CD14-positive monocyte (primary cell): Measurements from ENCODE around the gene SF3A2. TPM values are rescaled to one million over a fixed set of nuclear protein-coding genes. Genes with fewer than 3 reads are reported as not detected.

Experiments
- DNase-seq, 3 donors: peaks; one replicate each; pipeline ENCODE4 v3.0.0-alpha.2; 2011 to 2022
- H2AFZ ChIP-seq: 2 replicates; pipeline ENCODE4 v1.6.0; 2012; ENCODE audit warnings: mild to moderate bottlenecking, low read depth, low read length, inconsistent platforms; ENCODE audit not compliant: insufficient read depth, poor library complexity, severe bottlenecking
- H3K27ac ChIP-seq, 2 donors: 1 replicate in 1 of 2; 2 replicates in 1 of 2; pipeline ENCODE4 v1.5.1; 2012 to 2013; ENCODE audit warnings: low read length in 2 of 2, control low read depth in 1 of 2, inconsistent platforms in 1 of 2, low read depth in 1 of 2, mild to moderate bottlenecking in 1 of 2
- H3K27me3 ChIP-seq, 2 donors: one replicate each; pipeline versions ENCODE4 v1.6.0 to v1.6.1; 2011 to 2013; ENCODE audit warnings: low read length in 2 of 2; ENCODE audit not compliant: control insufficient read depth in 2 of 2, insufficient read depth in 2 of 2
- H3K36me3 ChIP-seq, 2 donors: replicated peaks in 1 of 2; 1 replicate in 1 of 2; 2 replicates in 1 of 2; pipeline versions ENCODE4 v1.5.1 to v1.6.1; 2012 to 2013; ENCODE audit warnings: low read length in 2 of 2, control low read depth in 1 of 2, inconsistent platforms in 1 of 2, mild to moderate bottlenecking in 1 of 2; ENCODE audit not compliant: insufficient read depth in 2 of 2, control insufficient read depth in 1 of 2
- H3K4me1 ChIP-seq, 2 donors: 1 replicate in 1 of 2; 2 replicates in 1 of 2; pipeline versions ENCODE4 v1.5.1 to v1.6.1; 2012 to 2013; ENCODE audit warnings: low read length in 2 of 2, control low read depth in 1 of 2, inconsistent platforms in 1 of 2, mild to moderate bottlenecking in 1 of 2, moderate library complexity in 1 of 2; ENCODE audit not compliant: insufficient read depth in 2 of 2, control insufficient read depth in 1 of 2
- H3K4me2 ChIP-seq: replicated peaks from 2 replicates; pipeline ENCODE3; 2012; ENCODE audit warnings: low read length, moderate library complexity, mild to moderate bottlenecking; ENCODE audit not compliant: poor library complexity, severe bottlenecking; ENCODE audit errors: extremely low read depth
- H3K4me3 ChIP-seq, 3 experiments: fragments of 200-600 bp in 1 of 3; sonication (generic) in 1 of 3; replicated peaks in 1 of 3; 1 replicate in 2 of 3; 2 replicates in 1 of 3; pipeline ENCODE4 v1.5.1; 2011 to 2013; ENCODE audit warnings: low read length in 3 of 3, mild to moderate bottlenecking in 3 of 3, control low read depth in 2 of 3, low read depth in 2 of 3, inconsistent platforms in 1 of 3, moderate library complexity in 1 of 3
- H3K79me2 ChIP-seq: 2 replicates; pipeline ENCODE4 v1.6.0; 2012; ENCODE audit warnings: mild to moderate bottlenecking, control low read depth, inconsistent platforms, low read length, moderate library complexity; ENCODE audit not compliant: insufficient read depth
- H3K9ac ChIP-seq: 2 replicates; pipeline ENCODE4 v1.6.0; 2017; ENCODE audit warnings: low read length, mild to moderate bottlenecking; ENCODE audit not compliant: insufficient read depth, poor library complexity, severe bottlenecking
- H3K9me3 ChIP-seq, 2 donors: replicated peaks in 1 of 2; 1 replicate in 1 of 2; 2 replicates in 1 of 2; pipeline versions ENCODE4 v1.5.1 to v1.6.1; 2012 to 2013; ENCODE audit warnings: low read length in 2 of 2, control low read depth in 1 of 2; ENCODE audit not compliant: control insufficient read depth in 1 of 2, insufficient read depth in 1 of 2
- H4K20me1 ChIP-seq: 2 replicates; pipeline ENCODE4 v1.6.0; 2012; ENCODE audit warnings: mild to moderate bottlenecking, low read length, control low read depth, moderate library complexity; ENCODE audit not compliant: insufficient read depth
- H3K27ac Mint-ChIP-seq, 7 donors: one replicate each; pipeline ENCODE4 v1.8.0; 2020; ENCODE audit warnings: mild to moderate bottlenecking in 7 of 7, mixed read lengths in 7 of 7, moderate library complexity in 6 of 7, inconsistent platforms in 2 of 7
- H3K27me3 Mint-ChIP-seq, 3 donors: one replicate each; pipeline ENCODE4 v1.8.0; 2021 to 2022; ENCODE audit warnings: low read depth in 3 of 3, mild to moderate bottlenecking in 3 of 3, mixed read lengths in 3 of 3, moderate library complexity in 3 of 3, inconsistent platforms in 1 of 3
- H3K36me3 Mint-ChIP-seq, 2 donors: one replicate each; pipeline ENCODE4 v1.8.0; 2020; ENCODE audit warnings: mixed read lengths in 2 of 2, inconsistent platforms in 1 of 2, mild to moderate bottlenecking in 1 of 2
- H3K4me1 Mint-ChIP-seq: one replicate; pipeline ENCODE4 v1.8.0; 2020; ENCODE audit warnings: mild to moderate bottlenecking, mixed read lengths
- H3K4me3 Mint-ChIP-seq, 2 donors: one replicate each; pipeline ENCODE4 v1.8.0; 2020; ENCODE audit warnings: mild to moderate bottlenecking in 2 of 2, mixed read lengths in 2 of 2, moderate library complexity in 1 of 2
- H3K9me3 Mint-ChIP-seq, 7 donors: one replicate each; pipeline ENCODE4 v1.8.0; 2020 to 2022; ENCODE audit warnings: mixed read lengths in 7 of 7, mild to moderate bottlenecking in 6 of 7, moderate library complexity in 6 of 7, inconsistent platforms in 2 of 7
- WGBS: methylation state at CpG from one replicate; pipeline ENCODE4 v1.1.5; 2013; ENCODE audit warnings: missing lambda C conversion rate; ENCODE audit not compliant: insufficient coverage; 5-methylcytosine and 5-hydroxymethylcytosine counted together
- intact Hi-C, 2 donors: fragments of 100-400 bp; cut with micrococcal nuclease; formaldehyde crosslinking; loops; one replicate each; pipeline versions ENCODE4 v1.15.0 to v1.15.1; 2023
- polyA plus RNA-seq, 3 donors: library from polyadenylated mRNA; depleted of rRNA in 1 of 3; unstranded in 2 of 3; stranded (reverse) in 1 of 3; fragments of 300-500 nt in 2 of 3; fragments of >200 nt in 1 of 3; fragmentation: Illumina TruSeq in 2 of 3; gene quantifications; 1 replicate in 2 of 3; 2 replicates in 1 of 3; pipeline ENCODE4 v1.2.3, GENCODE V29; 2012 to 2021
- TF ChIP-seq, protein P1 (sequence below): fragments of 200-600 bp; IDR thresholded peaks from one replicate; pipeline ENCODE4 v1.8.0; 2022; ENCODE audit warnings: antibody characterized with exemption, mild to moderate bottlenecking

The SF3A2 gene
- polyA plus RNA-seq, 3 donors, result 8.0 to 70.8 (median 11.6) TPM

DNA sequence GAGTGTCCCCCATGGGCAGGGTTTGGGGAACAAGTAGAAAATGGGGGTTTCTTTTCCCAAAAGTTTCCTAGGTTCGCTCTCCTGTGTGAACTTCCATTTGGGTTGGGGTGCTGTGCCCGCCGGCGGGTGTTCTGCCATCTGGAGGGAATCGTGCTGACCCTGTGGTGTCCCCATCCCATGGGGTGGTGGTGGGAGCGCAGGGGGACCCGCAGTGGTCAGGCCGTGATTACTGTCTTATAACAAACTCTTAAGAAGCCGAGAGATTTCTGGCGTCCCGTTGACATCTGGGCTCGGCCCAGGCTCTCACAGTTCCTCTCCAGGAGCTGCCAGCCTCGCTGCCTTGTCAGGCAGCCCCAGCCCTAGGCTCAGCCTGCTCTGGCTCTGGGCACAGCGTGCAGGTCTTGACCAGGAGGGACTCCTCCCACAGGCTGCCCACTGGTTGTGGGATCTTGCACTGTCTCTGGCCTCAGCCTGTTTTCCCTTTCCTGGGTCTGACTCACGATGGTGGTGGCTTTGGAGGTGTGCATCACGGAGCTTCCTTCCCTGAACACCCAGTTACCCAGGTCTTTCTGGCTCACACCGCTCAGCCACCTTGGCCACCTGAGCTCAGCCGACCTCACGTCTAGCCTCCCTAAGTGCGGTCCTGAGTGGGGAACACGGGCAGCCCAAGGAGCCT, 35.0 kb upstream of the SF3A2 start:
- Mint-ChIP-seq H3K27me3 (no peaks in the 10 kb centered on the region), H3K4me1 (no peaks in the 10 kb centered on the region), H3K36me3 (peaks cover 43 to 81% of the 10 kb centered on the region in 2 donors), H3K9me3 (no peaks in the 10 kb centered on the region), H3K4me3 (no peak overlapping the region), H3K27ac (peak overlapping the region in 2 of 7 donors; percentile 69 to 88)
- TF ChIP-seq, protein P1, sequence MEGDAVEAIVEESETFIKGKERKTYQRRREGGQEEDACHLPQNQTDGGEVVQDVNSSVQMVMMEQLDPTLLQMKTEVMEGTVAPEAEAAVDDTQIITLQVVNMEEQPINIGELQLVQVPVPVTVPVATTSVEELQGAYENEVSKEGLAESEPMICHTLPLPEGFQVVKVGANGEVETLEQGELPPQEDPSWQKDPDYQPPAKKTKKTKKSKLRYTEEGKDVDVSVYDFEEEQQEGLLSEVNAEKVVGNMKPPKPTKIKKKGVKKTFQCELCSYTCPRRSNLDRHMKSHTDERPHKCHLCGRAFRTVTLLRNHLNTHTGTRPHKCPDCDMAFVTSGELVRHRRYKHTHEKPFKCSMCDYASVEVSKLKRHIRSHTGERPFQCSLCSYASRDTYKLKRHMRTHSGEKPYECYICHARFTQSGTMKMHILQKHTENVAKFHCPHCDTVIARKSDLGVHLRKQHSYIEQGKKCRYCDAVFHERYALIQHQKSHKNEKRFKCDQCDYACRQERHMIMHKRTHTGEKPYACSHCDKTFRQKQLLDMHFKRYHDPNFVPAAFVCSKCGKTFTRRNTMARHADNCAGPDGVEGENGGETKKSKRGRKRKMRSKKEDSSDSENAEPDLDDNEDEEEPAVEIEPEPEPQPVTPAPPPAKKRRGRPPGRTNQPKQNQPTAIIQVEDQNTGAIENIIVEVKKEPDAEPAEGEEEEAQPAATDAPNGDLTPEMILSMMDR, result no peak
- Histone ChIP-seq H3K4me1 (no peaks in the 10 kb centered on the region), H3K27me3 (no peaks in the 10 kb centered on the region), H3K4me2 (no peak overlapping the region), H3K27ac (no peak overlapping the region), H3K36me3 (peaks cover 31 to 77% of the 10 kb centered on the region in 2 donors), H3K4me3 (no peak overlapping the region), H3K9ac (no peak overlapping the region), H3K9me3 (no peaks in the 10 kb centered on the region), H2AFZ (no peak overlapping the region), H3K79me2 (peaks cover 28% of the 10 kb centered on the region), H4K20me1 (peaks cover 56% of the 10 kb centered on the region)
- intact Hi-C loops, result no loop called here
- DNase-seq, result no peak
- WGBS, result 97% methylated on average over 13 of the region's 21 CpGs

GRCh38 chr19:2202366-2202765, 34.3 kb upstream of the SF3A2 start:
- no peak for DNase-seq
- TF ChIP-seq, protein P1, result no peak
- Histone ChIP-seq H3K27ac (no peak overlapping the region), H3K27me3 (no peaks in the 10 kb centered on the region), H2AFZ (no peak overlapping the region), H3K79me2 (peaks cover 20% of the 10 kb centered on the region), H3K4me3 (no peak overlapping the region), H3K4me1 (no peaks in the 10 kb centered on the region), H3K9me3 (no peaks in the 10 kb centered on the region), H3K36me3 (peaks cover 35 to 77% of the 10 kb centered on the region in 2 donors), H4K20me1 (peaks cover 49% of the 10 kb centered on the region), H3K4me2 (no peak overlapping the region), H3K9ac (no peak overlapping the region)
- Mint-ChIP-seq H3K4me1 (no peaks in the 10 kb centered on the region), H3K9me3 (no peaks in the 10 kb centered on the region), H3K27me3 (no peaks in the 10 kb centered on the region), H3K36me3 (peaks cover 42 to 81% of the 10 kb centered on the region in 2 donors), H3K4me3 (no peak overlapping the region), H3K27ac (peak overlapping the region in 2 of 7 donors; percentile 21 to 35)
- intact Hi-C loops, result no loop called here
- WGBS, result 95% methylated on average over 15 of the region's 15 CpGs
